ENCODE measurements around the gene PARPBP. TPM values are rescaled to one million over a fixed set of nuclear protein-coding genes. Genes with fewer than 3 reads are reported as not detected.
A peak's percentile ranks its signal among the peaks of the same experiment; 100 is the strongest.

The PARPBP gene, protein sequence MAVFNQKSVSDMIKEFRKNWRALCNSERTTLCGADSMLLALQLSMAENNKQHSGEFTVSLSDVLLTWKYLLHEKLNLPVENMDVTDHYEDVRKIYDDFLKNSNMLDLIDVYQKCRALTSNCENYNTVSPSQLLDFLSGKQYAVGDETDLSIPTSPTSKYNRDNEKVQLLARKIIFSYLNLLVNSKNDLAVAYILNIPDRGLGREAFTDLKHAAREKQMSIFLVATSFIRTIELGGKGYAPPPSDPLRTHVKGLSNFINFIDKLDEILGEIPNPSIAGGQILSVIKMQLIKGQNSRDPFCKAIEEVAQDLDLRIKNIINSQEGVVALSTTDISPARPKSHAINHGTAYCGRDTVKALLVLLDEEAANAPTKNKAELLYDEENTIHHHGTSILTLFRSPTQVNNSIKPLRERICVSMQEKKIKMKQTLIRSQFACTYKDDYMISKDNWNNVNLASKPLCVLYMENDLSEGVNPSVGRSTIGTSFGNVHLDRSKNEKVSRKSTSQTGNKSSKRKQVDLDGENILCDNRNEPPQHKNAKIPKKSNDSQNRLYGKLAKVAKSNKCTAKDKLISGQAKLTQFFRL
- polyA plus RNA-seq (2012; ENCODE audit: insufficient read length, low read depth), result 9.0 TPM

DNA sequence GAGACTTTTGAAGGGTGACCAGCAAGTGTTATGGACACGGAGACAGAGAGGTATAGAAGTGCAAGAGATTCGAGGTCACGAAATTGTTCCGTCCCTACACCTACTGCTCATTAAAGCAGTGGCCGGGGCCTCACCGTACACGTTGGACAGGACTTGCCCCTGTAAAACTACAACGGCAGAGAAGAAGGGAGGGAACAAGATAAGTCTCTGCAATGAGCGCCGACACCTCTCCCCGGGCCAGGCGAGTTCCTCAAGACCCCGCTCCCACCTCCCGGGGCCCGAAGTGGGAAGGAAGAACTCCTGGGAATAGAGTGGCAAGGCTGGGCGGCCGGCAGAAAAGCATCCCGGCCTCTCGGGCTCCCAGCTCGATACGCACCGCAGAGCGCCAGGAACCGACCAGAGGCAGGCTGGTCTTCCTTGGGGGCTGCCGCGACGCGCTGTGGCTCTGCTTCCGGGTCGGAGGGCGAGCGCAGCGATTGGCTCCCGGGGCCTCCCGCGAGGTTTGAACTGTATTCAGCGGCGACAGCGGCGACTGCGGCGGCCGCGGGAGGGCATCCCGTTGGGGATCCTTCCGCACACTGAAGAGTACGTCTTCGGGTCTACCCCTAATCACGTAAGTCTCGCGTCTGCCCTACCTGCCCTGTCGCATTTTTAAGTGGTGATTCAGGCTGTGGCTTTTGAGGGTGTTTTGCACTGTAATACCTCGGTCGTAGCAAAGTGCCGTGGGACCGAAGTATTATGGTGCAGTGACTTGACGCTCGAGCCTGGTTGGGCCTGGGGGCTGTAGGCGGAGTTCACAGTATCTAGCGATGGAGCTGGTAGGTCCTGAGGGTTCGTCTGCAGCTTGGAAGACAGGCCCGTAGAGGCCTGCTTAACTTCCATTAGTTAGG lies at the start of gene PARPBP, which contains the start of gene NUP37:
Gene PARPBP (plus strand): TSS at position 510 of the 890 bp plus-strand sequence. CDS start 3,706 bp downstream, outside the sequence.
Gene NUP37 (minus strand): TSS at position 441 of the 890 bp plus-strand sequence. CDS start 1,596 bp downstream, outside the sequence.
- TF ChIP-seq TAF1 (IDR thresholded peaks at IDR 0.05; ENCODE audit: borderline replicate concordance, insufficient read depth, low read length) (peak; percentile 86), FOXP2 (optimal IDR thresholded peaks at IDR 0.05; ENCODE audit: borderline replicate concordance, extremely low read depth, extremely low read length, insufficient read depth) (peak; percentile 72), SIN3A (IDR thresholded peaks at IDR 0.05; ENCODE audit: borderline replicate concordance, insufficient read depth, low read length) (peak; percentile 94; the same call in 1 of the 2 replicates), POLR2AphosphoS5 (IDR thresholded peaks at IDR 0.05; ENCODE audit: low read depth, low read length) (peak; percentile 97)
- TF ChIP-seq, protein P1, sequence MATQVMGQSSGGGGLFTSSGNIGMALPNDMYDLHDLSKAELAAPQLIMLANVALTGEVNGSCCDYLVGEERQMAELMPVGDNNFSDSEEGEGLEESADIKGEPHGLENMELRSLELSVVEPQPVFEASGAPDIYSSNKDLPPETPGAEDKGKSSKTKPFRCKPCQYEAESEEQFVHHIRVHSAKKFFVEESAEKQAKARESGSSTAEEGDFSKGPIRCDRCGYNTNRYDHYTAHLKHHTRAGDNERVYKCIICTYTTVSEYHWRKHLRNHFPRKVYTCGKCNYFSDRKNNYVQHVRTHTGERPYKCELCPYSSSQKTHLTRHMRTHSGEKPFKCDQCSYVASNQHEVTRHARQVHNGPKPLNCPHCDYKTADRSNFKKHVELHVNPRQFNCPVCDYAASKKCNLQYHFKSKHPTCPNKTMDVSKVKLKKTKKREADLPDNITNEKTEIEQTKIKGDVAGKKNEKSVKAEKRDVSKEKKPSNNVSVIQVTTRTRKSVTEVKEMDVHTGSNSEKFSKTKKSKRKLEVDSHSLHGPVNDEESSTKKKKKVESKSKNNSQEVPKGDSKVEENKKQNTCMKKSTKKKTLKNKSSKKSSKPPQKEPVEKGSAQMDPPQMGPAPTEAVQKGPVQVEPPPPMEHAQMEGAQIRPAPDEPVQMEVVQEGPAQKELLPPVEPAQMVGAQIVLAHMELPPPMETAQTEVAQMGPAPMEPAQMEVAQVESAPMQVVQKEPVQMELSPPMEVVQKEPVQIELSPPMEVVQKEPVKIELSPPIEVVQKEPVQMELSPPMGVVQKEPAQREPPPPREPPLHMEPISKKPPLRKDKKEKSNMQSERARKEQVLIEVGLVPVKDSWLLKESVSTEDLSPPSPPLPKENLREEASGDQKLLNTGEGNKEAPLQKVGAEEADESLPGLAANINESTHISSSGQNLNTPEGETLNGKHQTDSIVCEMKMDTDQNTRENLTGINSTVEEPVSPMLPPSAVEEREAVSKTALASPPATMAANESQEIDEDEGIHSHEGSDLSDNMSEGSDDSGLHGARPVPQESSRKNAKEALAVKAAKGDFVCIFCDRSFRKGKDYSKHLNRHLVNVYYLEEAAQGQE (IDR thresholded peaks at IDR 0.05; ENCODE audit: insufficient read depth in 1 of 2, low read depth in 2 of 2, low read length in 2 of 2), result no peak; a peak in 1 of 4 replicates

DNA sequence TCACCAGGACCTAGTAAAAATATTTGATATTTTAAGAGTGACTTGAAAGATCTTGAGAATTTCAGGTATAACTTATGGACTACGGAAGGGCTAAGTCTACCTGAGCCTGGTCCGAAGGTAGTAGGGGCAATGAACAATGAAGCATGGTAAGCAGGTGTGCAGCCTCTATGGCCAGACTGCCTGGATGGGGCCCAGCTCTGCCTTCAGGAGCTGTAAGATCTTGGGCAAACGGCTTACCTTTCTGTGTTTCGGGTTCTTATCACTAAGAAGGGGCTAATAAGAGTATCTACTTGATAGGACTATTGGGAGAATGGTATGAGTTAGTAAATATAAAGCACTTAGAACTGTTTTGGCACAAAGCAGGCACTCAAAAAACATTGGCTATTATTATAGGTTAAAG lies 39.1 kb upstream of the PARPBP start:
- no peak for TF ChIP-seq POLR2AphosphoS5 (IDR thresholded peaks at IDR 0.05; ENCODE audit: low read depth, low read length)
- no peak for TF ChIP-seq SIN3A (IDR thresholded peaks at IDR 0.05; ENCODE audit: borderline replicate concordance, insufficient read depth, low read length)

DNA sequence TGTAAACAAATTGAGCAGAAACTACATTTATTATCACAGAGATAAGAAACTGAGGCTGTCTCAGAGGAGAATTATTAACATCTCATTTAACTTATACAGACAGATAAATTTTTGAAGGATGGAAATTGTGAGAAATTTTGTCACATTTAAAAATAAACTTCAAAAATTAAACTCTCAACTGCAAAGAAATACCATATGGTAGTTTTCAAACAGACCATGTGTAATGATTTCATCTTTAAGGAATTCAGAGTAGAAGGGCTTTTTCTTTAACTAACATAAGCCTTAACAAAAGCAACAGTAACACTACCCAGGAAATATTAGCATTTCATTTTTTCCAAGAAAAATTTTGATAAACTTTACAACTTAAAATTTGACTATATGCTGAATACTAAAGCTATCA lies 26.7 kb upstream of the PARPBP start:
- TF ChIP-seq TAF1 (IDR thresholded peaks at IDR 0.05; ENCODE audit: borderline replicate concordance, insufficient read depth, low read length) (no peak), SIN3A (IDR thresholded peaks at IDR 0.05; ENCODE audit: borderline replicate concordance, insufficient read depth, low read length) (no peak), FOXP2 (optimal IDR thresholded peaks at IDR 0.05; ENCODE audit: borderline replicate concordance, extremely low read depth, extremely low read length, insufficient read depth) (no peak), POLR2AphosphoS5 (IDR thresholded peaks at IDR 0.05; ENCODE audit: low read depth, low read length) (no peak)
- TF ChIP-seq, protein P1 (IDR thresholded peaks at IDR 0.05; ENCODE audit: insufficient read depth in 1 of 2, low read depth in 2 of 2, low read length in 2 of 2), result no peak

DNA sequence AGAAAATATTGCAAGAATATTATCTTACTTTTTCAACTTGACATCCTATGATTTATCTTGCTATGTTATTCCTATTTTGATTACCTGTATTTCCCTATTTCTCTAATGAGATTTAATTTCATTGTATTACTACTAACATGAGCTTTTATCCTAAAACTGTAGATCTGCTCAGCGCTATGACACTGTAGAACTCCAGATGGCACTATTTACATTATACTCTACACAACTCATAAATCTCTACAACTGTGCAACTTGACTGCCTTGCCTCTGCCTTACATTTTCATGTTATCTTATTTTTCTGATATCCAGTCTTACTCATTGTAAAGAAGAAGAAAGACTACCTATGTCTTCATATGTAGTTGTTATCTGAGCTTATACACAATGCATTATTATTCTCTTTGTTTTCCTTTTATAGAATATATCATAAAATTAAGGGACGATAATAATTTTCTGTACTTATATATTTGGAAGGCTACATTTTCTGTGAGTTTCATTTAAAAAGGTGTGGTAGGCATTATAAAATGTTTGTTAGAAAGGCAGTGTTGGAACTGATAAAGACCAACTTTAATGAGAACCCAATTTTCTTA lies 24.2 kb upstream of the PARPBP start:
- TF ChIP-seq POLR2AphosphoS5 (IDR thresholded peaks at IDR 0.05; ENCODE audit: low read depth, low read length), result no peak
- TF ChIP-seq SIN3A (IDR thresholded peaks at IDR 0.05; ENCODE audit: borderline replicate concordance, insufficient read depth, low read length), result no peak
- no peak for TF ChIP-seq TAF1 (IDR thresholded peaks at IDR 0.05; ENCODE audit: borderline replicate concordance, insufficient read depth, low read length)
- TF ChIP-seq FOXP2 (optimal IDR thresholded peaks at IDR 0.05; ENCODE audit: borderline replicate concordance, extremely low read depth, extremely low read length, insufficient read depth), result no peak
- TF ChIP-seq, protein P1 (IDR thresholded peaks at IDR 0.05; ENCODE audit: insufficient read depth in 1 of 2, low read depth in 2 of 2, low read length in 2 of 2), result no peak

All from PFSK-1 (cell line).